Fibroblast of mammary gland (primary cell): ENCODE results near the gene ZER1.

Experiments used
- DNase-seq: peaks from one replicate; pipeline ENCODE4 v3.0.0-alpha.2; 2010; ENCODE audit warnings: low read depth
- H3K4me3 ChIP-seq: 2 replicates; pipeline ENCODE4 v1.5.1; 2011; ENCODE audit warnings: low read depth, mild to moderate bottlenecking, low read length, moderate library complexity; ENCODE audit not compliant: control insufficient read depth
- TF ChIP-seq, protein P1 (sequence below): conservative IDR thresholded peaks from 2 replicates; pipeline ENCODE4 v1.5.1; 2011; ENCODE audit warnings: low read depth, low read length, inconsistent platforms; ENCODE audit not compliant: control insufficient read depth, insufficient read depth

Gene ZER1

DNA sequence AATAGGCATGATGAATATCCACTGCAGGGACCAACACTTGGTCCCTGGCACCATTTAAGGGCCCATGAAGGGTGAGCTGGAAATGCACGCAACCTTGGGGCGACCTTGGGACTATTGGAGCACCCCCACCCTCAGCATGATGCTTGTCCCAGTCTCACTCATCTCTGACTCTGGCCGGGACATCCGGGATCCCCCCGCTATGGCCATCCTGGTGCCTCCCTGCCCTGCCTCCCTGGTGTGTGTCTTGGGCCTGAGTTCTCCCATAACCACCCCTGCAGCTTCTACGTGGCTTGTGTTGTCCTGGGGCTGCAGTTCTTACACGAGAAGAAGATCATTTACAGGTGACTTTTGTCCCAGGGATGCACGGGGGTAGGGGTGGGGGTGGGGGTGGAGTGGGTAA is 53.7 kb downstream of the ZER1 start:
- TF ChIP-seq, protein P1, sequence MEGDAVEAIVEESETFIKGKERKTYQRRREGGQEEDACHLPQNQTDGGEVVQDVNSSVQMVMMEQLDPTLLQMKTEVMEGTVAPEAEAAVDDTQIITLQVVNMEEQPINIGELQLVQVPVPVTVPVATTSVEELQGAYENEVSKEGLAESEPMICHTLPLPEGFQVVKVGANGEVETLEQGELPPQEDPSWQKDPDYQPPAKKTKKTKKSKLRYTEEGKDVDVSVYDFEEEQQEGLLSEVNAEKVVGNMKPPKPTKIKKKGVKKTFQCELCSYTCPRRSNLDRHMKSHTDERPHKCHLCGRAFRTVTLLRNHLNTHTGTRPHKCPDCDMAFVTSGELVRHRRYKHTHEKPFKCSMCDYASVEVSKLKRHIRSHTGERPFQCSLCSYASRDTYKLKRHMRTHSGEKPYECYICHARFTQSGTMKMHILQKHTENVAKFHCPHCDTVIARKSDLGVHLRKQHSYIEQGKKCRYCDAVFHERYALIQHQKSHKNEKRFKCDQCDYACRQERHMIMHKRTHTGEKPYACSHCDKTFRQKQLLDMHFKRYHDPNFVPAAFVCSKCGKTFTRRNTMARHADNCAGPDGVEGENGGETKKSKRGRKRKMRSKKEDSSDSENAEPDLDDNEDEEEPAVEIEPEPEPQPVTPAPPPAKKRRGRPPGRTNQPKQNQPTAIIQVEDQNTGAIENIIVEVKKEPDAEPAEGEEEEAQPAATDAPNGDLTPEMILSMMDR, result no peak
- DNase-seq, result no peak
- H3K4me3 ChIP-seq, result no peak overlapping the region

DNA sequence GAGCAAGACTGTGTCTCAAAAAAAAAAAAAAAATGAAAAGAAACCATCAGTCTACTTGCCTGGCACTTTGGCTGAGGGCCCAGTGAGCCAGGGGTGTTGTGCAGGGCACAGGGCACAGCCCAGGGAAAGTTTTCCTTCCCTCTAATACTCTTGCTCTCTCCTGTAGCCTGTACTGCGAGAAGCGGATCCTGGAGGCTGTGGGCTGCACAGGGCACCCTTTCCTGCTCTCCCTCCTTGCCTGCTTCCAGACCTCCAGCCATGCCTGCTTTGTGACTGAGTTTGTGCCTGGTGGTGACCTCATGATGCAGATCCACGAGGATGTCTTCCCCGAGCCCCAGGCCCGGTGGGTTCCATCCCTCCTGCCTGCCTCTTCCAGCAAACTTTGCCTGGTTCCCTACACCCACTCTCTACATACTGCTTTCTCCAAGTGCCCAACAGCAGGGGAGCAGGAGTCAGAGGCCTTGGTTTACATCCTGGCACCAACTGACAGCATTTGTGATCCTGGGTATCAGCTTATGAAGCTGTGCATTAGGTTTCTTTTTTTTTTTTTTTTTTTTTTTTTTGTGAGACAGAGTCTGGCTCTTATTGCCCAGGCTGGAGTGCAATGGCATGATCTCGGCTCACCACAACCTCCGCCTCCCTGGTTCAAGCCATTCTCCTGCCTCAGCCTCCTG is 55.0 kb downstream of the ZER1 start:
- no peak for DNase-seq
- TF ChIP-seq, protein P1, result no peak
- no peak overlapping the region for H3K4me3 ChIP-seq

DNA sequence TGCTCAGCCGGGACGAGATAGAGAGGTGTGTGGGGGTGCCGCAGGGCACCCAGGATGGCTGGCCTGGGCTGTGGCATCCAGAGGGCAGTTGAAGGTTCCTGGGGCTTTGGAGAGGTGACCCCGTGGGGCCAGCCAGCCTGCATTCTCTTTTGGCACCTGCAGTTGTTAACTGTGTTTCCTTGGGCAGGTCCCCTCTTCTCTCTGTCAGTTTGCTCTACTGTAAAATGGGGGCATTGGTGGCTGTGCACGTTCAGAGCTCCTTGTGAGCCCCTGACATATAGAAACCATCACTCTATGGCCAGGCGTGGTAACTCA is 56.3 kb downstream of the ZER1 start:
- H3K4me3 ChIP-seq, result no peak overlapping the region
- TF ChIP-seq, protein P1, result no peak
- no peak for DNase-seq

DNA sequence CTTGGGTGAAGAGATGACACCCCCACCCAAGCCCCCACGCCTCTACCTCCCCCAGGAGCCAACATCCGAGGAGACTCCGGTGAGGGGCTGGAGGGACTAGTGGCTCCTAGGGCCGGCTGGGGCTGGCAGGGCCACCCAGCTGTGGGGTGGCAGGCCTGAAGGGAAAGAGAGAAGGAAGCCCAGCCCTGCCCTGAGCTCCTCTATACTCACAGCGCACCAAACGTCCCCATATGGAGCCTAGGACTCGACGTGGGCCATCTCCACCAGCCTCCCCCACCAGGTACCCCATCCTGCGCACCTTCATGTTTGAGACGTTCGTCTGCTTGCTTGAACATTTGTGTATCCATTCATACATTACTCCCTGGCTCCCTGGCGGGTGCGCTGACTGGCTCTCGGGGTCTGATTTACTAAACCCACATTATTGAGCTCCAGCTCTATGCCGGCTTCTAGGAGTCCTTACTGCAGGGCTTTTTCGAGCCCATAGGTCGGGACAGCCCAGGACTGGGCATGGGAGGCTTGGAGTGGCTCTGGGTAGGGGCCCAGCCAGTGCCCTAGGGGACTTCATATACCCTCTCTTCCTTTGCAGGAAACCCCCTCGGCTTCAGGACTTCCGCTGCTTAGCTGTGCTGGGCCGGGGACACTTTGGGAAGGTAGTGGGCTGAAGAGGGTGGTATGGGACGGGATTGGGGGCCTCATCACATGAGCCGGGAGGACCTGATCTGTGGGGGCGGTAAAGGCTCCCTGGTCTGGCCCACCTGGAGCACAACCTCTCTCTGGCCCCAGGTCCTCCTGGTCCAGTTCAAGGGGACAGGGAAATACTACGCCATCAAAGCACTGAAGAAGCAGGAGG is 56.9 kb downstream of the ZER1 start:
- H3K4me3 ChIP-seq, result no peak overlapping the region
- no peak for DNase-seq
- TF ChIP-seq, protein P1, result no peak

DNA sequence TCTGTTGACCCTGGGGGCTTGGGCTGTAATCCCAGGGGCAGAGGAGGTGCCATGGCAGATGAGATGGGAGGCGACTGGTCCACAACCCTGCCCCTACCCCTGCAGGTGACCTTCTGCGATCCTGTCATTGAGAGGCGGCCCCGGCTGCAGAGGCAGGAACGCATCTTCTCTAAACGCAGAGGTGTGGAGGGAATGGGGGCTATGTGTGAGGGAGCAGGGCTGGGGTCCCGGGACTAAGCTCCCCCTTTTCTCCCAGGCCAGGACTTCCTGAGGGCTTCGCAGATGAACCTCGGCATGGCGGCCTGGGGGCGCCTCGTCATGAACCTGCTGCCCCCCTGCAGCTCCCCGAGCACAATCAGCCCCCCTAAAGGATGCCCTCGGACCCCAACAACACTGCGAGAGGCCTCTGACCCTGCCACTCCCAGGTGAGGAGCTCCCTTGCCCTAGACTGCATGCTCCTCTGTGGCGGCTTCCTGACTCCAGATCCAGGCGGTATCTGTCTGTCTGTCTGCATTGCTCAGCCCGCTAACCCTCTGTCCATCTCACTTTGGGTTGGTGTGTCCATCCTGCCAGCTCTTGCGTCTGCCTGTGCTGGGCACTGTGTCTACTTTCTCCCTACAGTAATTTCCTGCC is 57.7 kb downstream of the ZER1 start:
- DNase-seq, result no peak
- no peak overlapping the region for H3K4me3 ChIP-seq
- TF ChIP-seq, protein P1, result no peak

DNA sequence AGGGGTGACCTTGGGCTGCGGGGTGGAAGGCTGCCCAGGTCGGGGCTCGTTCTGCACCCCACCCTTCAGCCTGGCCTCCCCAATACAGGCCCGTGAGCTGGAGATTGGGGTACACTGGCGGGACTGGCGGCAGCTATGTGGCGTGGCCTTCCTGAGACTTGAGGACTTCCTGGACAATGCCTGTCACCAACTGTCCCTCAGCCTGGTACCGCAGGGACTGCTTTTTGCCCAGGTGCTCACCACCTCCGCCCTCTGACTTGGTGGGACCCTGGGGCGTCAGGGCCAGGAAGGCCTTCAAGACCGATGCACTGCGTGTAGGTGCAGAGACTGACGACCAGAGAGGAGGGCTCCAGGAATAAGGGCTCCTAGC is 58.3 kb downstream of the ZER1 start:
- TF ChIP-seq, protein P1, result no peak
- H3K4me3 ChIP-seq, result no peak overlapping the region
- DNase-seq, result no peak
